HG03139 (cell line): ENCODE data around the gene MYLK.

Source experiments
- ATAC-seq: cut with Tn5 transposase; IDR thresholded peaks from one replicate; pipeline ENCODE4 v1.9.1; 2021; ENCODE audit not compliant: unreplicated experiment

Gene MYLK

GRCh38 chr3:123571264-123571972, 312.7 kb downstream of the MYLK start:
- no peak for ATAC-seq

- no peak for ATAC-seq
These were observed 315.3 kb downstream of the MYLK start for GRCh38 chr3:123568875-123569274.

GRCh38 chr3:123568034-123568433, 316.1 kb downstream of the MYLK start:
- no peak for ATAC-seq

GRCh38 chr3:123564056-123564455, 320.1 kb downstream of the MYLK start:
- ATAC-seq, result no peak

GRCh38 chr3:123562547-123562946, 321.6 kb downstream of the MYLK start:
- ATAC-seq, result no peak

- ATAC-seq, result no peak
These were observed 322.9 kb downstream of the MYLK start for GRCh38 chr3:123561188-123561587.
